ENCODE results near the gene AUTS2. TPM values are rescaled to one million over a fixed set of nuclear protein-coding genes. Genes with fewer than 3 reads are reported as not detected.

The AUTS2 gene
- total and polyA plus RNA-seq, 2 of the 8 experiments (the other 6 are each of a cell fraction or from before 2014, with no cell fraction given) = 25.9 to 101 TPM

GRCh38 chr7:69702357-69702756, 104.1 kb downstream of the AUTS2 start:
- WGBS, 2 experiments (ENCODE audit: extremely low coverage in 1 of 2, insufficient coverage in 1 of 2, insufficient read length in 1 of 2, insufficient replicate concordance in 2 of 2, low coverage in 1 of 2, low lambda C conversion rate in 2 of 2, missing lambda C conversion rate in 1 of 2) = 94% methylated on average over 1 of the region's 1 CpG; no CpG with 5 or more reads in 1 of the 2 experiments
- H4K8ac ChIP-seq (ENCODE audit: extremely low read depth, insufficient read depth, low read length) = no peak overlapping the region
- H3K27me3 ChIP-seq (replicated peaks in 1 of 4; ENCODE audit: control insufficient read depth in 3 of 4, extremely low read depth in 1 of 4, insufficient read depth in 3 of 4, low read length in 3 of 4) = no peaks in the 10 kb centered on the region
- no peak overlapping the region for H3K4me3 ChIP-seq (ENCODE audit: extremely low read depth in 1 of 4, insufficient read depth in 2 of 4, low read depth in 3 of 4, low read length in 4 of 4)
- H3K56ac ChIP-seq (replicated peaks; ENCODE audit: insufficient read length, low read depth, low read length) = no peak overlapping the region
- peaks cover 0 to 2% (median 0%) of the 10 kb centered on the region in 4 experiments; a peak in 2 of 7 replicates for H3K4me1 ChIP-seq (replicated peaks in 1 of 4; ENCODE audit: control insufficient read depth in 3 of 4, insufficient read depth in 4 of 4, low read length in 3 of 4)
- no peak overlapping the region for H3K9ac ChIP-seq (replicated peaks in 1 of 4; ENCODE audit: extremely low read depth in 1 of 4, low read depth in 3 of 4, low read length in 3 of 4)
- no peak overlapping the region for H3K23ac ChIP-seq (ENCODE audit: insufficient read length)
- H2BK5ac ChIP-seq (ENCODE audit: low read depth, low read length) = no peak overlapping the region
- H3K14ac ChIP-seq (ENCODE audit: insufficient read length) = no peak overlapping the region
- no peak overlapping the region for H2AFZ ChIP-seq (ENCODE audit: low read length)
- H3K36me3 ChIP-seq (ENCODE audit: control insufficient read depth in 2 of 4, insufficient read depth in 4 of 4, low read length in 3 of 4) = no peaks in the 10 kb centered on the region
- FAIRE-seq = no peak
- ChIA-PET POLR2A (ENCODE audit: partially characterized antibody) (interaction anchor here (0.8 kb wide), 1 partner anchor 13 kb away, joined by 3 read pairs; no protein-coding TSS in a partner anchor), CTCF (ENCODE audit: partially characterized antibody) (interaction anchor here (0.9 to 1.2 kb wide), 2 partner anchors 11 to 46 kb away, joined by 3 to 5 read pairs; no protein-coding TSS in a partner anchor)
- no peak overlapping the region for H3K4ac ChIP-seq (replicated peaks; ENCODE audit: insufficient read length, low read depth, low read length)
- H3K4me2 ChIP-seq (ENCODE audit: insufficient read depth in 1 of 2, low read depth in 2 of 2, low read length in 2 of 2) = no peak overlapping the region
- no peak overlapping the region for H4K5ac ChIP-seq (ENCODE audit: insufficient read length, low read depth, low read length)
- no peak overlapping the region for H3K18ac ChIP-seq (ENCODE audit: extremely low read depth, low read length)
- no peak overlapping the region for H4K91ac ChIP-seq (replicated peaks; ENCODE audit: insufficient read length, low read length)
- no peak overlapping the region for H2BK120ac ChIP-seq (replicated peaks; ENCODE audit: low read depth, low read length)
- no peak for DNase-seq (ENCODE audit: low read depth in 1 of 2, low spot score in 2 of 2)
- H3K79me2 ChIP-seq (ENCODE audit: control insufficient read depth in 1 of 2, insufficient read depth in 2 of 2, low read length in 2 of 2) = no peaks in the 10 kb centered on the region
- no peaks in the 10 kb centered on the region for H3K9me3 ChIP-seq (ENCODE audit: insufficient read depth in 2 of 2, low read depth in 1 of 2, low read length in 1 of 2)
- no peaks in the 10 kb centered on the region for H4K20me1 ChIP-seq (replicated peaks in 1 of 2; ENCODE audit: control insufficient read depth in 1 of 2, insufficient read depth in 2 of 2, low read length in 2 of 2)
- no peak overlapping the region for H2BK12ac ChIP-seq (ENCODE audit: low read depth, low read length)
- H2BK20ac ChIP-seq (ENCODE audit: low read length) = no peak overlapping the region
- H3K27ac ChIP-seq (ENCODE audit: low read depth, low read length) = no peak overlapping the region
- no peak overlapping the region for H2BK15ac ChIP-seq (ENCODE audit: low read length)
- TF ChIP-seq ATF2 (IDR thresholded peaks at IDR 0.05; ENCODE audit: low read length) = no peak
- no peak for TF ChIP-seq CTCF (IDR thresholded peaks at IDR 0.05; ENCODE audit: control extremely low read depth in 1 of 3, insufficient read depth in 1 of 3, low read depth in 1 of 3, low read length in 3 of 3)
- no peak for TF ChIP-seq EZH2 (IDR thresholded peaks at IDR 0.05; ENCODE audit: low read depth, low read length, severe bottlenecking)
- TF ChIP-seq RNF2 (IDR thresholded peaks at IDR 0.05; ENCODE audit: borderline replicate concordance, low read depth, low read length, missing control alignments, poor library complexity, severe bottlenecking) = no peak
- no peak for TF ChIP-seq CBX8 (IDR thresholded peaks at IDR 0.05; ENCODE audit: borderline replicate concordance, low read depth, low read length)
- TF ChIP-seq BRCA1 (IDR thresholded peaks at IDR 0.05; ENCODE audit: low read depth, low read length) = no peak
- no peak overlapping the region for H2AK5ac ChIP-seq (ENCODE audit: low read depth, low read length)
- H3K23me2 ChIP-seq (ENCODE audit: low read depth, low read length) = no peaks in the 10 kb centered on the region
- no peaks in the 10 kb centered on the region for H3K79me1 ChIP-seq (ENCODE audit: low read depth, low read length)
